ENCODE data around the gene TEAD4.
A peak's percentile ranks its signal among the peaks of the same experiment; 100 is the strongest.

Gene TEAD4

DNA sequence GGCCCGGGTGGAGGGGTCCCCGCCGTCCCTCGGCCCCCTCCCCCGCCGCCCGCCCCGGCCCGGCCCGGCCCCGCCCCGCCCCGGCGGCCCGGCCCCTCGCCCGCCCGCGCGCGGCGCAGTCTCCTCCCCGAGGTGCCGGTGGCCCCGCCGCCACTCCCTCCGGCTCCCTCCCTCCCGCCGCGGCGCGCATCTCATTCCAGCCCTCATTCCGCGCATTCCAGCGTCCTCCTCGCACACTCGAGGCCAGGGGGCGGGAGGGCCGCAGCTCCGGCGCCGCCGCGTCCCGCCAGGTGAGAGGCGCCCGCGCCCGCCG is at the start of gene TEAD4:
Gene TEAD4, plus strand, starts transcription at position 206 of the 313 bp plus-strand sequence.
- peak; percentile 90 for DNase-seq (ENCODE audit: low read depth)

DNA sequence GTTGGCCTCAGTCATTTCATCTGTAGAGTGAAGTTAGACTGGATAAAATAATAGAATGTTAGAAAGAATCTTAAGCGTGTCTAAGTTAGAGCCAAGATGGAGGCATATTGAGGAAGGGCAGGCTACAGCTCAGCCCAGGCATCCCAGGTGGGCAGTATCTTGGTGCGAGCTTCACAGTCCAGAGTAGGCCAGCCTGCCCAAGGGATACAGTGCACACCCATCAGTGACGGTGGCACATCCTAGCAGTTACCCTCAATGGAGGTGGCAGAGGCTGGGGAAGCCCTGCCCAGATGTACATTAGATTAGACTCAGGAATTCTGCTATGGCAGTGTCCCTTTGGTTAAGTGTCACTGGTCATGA is 47.0 kb upstream of the TEAD4 start:
- no peak for DNase-seq (ENCODE audit: low read depth)

DNA sequence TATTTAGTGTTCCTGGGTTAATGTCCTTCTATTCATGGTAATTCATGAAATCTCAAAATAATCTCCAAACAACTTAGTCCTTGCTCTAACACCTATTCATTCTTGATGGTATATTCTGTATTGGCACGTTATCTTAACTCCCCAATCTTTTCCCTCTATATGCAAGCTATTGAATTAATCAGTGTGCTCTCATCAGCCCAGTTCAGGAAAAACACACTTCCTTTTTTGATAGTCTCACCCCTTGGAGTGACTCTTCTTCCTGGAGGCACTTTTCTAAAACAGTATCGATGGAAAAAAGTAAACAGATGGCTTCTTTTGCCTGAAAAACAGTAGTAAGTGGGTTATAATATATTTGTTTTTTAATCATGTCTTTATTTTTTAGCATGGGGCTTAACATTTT is 39.9 kb upstream of the TEAD4 start:
- no peak for DNase-seq (ENCODE audit: low read depth)

DNA sequence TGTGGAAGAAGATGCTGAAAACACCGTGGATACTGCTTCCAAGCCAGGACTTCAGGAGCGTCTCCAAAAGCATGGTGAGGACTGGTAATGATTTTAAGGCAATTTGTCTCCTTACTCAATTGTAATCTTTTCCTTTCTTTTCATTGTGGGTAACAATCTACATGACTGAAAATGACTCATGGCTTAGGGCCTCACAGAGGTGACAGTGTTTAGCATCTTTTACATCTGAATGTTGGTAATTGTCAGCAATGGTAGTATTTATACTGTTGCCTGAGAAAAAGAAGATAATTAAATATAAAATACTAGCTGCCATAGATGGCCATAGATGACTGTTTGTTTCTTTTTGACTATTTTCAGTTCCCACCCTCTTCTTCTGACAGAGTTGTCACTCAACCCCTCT is 36.9 kb upstream of the TEAD4 start:
- peak; percentile 56 for DNase-seq (ENCODE audit: low read depth)

DNA sequence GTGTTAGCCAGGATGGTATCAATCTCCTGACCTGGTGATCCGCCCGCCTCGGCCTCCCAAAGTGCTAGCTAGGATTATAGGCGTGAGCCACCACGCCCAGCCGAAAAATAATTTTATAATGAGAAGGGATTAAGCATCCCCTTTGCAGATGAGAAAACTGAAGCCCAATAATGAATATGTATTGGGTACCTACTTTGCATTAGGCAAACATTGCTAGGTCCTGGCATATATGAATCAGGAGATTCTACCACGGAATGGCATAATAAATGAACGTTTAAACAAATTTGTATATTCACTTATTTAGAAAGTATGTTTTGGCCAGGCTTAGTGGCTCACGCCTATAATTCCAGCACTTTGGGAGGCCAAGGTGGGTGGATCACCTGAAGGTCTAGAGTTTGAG is 36.1 kb upstream of the TEAD4 start:
- DNase-seq (ENCODE audit: low read depth), result no peak

DNA sequence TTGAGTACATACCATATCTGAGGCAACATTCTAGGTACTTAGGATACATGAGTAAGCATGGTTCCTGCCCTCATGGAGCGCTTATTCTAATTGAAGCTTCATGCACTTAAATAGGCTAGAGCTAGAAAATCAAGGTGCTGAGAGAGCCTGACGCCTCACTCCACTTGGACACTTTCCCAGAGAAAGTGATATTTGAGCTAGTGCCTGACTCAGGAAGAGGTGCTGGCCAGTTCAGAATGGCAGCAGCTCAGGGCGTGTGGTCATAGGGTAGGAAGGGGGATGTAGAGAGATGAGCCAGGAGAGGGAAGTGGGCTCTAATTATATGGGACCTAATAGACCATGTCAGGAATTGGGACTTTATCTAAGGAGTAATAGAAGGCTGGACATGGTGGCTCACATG is 35.2 kb upstream of the TEAD4 start:
- peak; percentile 36 for DNase-seq (ENCODE audit: low read depth)

DNA sequence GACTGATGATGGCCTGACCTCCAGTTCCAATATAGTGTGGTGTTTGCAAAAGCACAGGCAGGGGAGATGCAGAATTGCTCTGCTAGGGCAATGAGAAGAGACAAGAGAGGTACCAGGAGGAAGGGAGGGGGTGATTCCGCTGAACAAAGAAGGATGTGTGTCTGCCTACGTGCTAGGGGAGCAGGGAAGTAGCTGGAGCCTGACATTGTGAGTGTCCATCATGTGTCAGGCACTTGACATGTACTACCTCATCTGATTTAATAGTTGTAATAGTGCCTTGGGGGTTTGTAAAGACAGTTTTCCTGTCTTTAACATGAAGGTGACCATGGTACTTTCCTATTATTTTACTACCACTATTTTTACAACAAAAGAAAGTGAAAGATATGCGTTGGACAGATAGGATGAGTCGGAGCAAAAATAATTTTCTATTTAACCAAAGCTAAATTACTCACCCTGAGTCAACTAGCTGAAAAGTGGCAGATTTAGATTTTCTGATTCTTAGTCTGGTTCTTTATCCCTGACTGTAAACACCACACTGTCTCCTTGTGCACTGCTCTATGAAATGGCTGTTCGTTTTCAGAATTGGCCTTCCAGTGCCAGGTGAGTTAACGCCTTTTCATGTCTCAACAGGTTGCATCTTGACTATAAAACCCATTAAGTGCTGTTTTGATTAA is 33.7 kb upstream of the TEAD4 start:
- DNase-seq (ENCODE audit: low read depth), result peak; percentile 76

DNA sequence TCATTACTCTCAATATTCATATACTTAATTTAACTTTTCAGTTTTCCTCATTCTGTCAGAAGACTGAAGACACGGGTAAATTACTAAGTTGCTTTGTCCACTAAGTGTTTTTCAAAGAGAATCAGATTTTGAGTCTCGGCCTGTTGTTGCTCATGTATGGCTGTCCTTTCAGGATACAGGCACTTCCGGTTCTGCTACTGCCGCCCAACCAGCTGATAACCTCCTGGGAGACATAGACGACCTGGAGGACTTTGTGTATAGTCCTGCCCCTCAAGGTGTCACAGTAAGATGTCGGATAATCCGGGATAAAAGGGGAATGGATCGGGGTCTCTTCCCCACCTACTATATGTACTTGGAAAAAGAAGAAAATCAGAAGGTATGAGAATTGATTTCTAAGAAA is 28.3 kb upstream of the TEAD4 start:
- DNase-seq (ENCODE audit: low read depth), result no peak

DNA sequence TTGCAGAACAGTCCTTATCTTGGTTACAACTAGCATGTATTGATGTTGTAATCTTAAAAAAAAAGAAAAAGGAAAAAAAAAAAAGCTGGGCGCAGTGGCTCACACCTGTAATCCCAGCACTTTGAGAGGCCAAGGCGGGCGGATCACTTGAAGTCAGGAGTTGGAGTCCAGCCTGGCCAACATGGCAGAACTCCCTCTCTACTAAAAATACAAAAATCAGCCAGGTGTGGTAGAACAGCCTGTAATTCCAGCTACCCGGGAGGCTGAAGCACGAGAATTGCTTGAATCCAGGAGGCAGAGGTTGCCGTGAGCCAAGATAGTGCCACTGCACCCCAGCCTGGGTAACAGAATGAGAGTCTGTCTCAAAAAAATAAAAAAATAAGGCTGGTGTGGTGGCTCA is 25.6 kb upstream of the TEAD4 start:
- DNase-seq (ENCODE audit: low read depth), result no peak

DNA sequence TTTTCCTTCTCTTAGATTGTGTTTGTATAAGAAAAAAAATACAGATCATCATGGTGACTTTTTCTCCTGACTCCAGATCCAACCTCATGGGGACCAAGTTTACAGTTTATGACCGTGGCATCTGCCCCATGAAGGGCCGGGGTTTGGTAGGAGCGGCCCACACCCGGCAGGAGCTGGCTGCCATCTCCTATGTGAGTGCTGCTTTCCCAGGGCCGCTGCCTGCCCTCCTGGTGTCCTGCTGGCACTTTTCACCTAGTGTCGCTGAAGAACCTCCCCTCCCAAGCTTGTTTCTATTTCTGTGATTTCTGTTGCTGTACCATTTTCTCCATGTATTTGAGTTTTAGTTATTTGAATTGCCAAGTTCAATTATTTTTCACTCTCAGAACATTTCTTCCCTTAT is 24.8 kb upstream of the TEAD4 start:
- no peak for DNase-seq (ENCODE audit: low read depth)

DNA sequence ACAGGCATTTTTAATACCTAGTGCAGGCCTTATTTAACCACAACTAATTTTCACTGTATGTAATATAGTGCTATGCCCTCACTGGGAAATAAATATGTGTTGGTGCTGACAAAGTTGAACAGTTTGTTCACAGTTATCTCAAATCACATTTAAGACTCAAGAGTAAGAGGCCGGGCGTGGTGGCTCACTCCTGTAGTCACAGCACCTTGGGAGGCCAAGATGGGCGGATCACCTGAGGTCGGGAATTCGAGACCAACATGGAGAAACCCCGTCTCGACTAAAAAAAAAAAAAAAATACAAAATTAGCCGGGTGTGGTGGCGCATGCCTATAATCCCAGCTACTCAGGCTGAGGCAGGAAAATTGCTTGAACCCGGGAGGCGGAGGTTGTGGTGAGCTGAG is 22.9 kb upstream of the TEAD4 start:
- no peak for DNase-seq (ENCODE audit: low read depth)

DNA sequence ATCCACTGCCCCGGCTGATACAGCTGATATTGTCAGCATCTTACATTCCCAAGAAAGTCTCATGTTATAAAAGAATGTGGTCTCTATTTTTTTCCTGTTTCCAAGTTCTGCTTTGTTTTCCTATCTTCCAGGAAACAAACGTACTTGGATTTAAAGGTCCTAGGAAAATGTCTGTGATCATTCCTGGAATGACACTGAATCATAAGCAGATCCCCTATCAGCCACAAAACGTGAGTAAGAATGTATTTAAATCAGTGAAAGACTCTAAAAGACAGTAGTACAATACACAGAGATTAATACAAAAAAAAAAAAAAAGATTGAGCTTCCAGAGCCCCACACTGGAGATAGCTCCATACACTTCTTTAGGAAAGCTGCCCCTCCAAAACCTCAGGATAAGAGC is 21.7 kb upstream of the TEAD4 start:
- no peak for DNase-seq (ENCODE audit: low read depth)

DNA sequence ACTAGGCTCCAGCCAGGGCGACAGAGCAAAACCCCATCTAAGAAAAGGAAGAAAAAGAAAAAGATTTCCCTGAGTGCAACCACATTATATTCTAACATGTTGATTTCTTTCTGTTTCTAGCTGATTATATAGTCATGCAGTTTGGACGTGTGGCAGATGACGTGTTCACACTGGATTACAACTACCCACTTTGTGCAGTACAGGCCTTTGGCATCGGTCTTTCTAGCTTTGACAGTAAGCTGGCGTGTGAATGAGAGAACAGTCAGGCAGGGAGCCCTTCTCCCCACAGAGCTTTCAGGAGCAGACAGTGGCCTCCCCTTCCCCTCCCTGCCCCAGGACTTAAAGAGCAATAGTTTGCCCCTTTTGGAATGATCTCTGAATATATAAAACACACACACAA is 20.0 kb upstream of the TEAD4 start:
- DNase-seq (ENCODE audit: low read depth), result no peak

DNA sequence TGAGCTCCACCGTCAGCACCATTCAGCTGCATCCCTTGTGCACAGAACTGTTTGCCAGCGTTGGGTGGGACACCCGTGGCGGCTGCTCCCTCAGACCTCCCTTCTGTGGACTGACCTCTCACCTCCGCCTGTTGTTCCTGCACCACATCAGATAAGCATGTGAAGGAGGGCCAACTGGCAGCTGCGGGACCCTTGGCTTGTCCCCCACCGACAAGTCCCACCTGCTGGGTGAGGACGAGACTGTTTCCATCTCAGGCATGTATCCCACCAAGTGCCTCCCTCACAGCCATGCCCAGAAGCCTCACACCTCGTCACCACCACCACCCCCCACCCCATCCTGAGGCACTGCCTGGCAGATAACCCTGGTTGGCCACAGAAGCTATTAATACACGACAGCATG is 18.6 kb upstream of the TEAD4 start:
- no peak for DNase-seq (ENCODE audit: low read depth)

DNA sequence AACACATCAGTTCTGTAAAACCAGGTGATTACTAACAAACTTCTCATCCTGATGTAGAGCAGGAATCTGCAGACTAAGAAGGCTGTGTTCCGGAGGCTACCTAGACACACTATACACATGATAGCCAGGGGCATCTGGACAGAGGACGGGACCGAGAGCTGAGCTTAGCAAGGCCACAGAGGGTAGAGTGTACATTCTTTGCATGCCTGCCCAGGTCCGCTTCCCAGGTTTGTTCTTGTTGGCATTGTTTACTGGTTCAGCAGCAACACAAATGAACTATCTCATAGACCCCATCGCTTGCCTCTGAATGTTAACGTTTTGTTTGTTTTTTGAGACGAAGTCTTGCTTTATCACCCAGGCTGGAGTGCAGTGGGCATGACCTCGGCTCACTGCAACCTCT is 17.7 kb upstream of the TEAD4 start:
- DNase-seq (ENCODE audit: low read depth), result no peak

DNA sequence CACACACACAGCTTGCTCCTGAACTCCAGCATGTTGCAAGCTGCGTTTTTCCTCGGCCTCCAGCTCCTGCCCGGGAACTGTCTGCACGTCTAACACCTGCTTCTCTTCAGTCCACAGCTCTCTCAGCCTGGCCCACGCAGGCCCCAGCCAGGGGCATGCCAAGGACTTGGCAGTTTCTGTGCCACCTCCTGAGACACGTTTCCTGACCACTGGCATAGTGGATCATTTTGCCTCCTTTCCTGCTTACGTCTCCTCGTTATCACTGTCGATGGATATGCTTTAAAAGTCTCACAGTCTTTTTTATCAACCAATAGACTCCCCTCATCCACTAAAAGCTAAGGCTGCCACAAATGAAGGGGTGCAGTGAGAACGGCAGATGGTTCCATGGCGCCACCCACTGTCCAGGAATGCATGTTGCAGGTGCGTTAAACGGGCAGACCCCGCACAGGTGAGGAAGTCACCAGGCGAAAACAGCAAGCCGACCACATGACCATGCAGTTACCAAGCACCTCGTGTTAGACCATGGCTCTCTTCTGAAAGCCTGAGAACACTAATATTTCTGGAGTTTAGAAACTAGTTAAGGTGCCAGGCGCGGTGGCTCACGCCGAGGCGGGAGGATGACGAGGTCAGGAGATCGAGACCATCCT is 14.7 kb upstream of the TEAD4 start:
- peak; percentile 55 for DNase-seq (ENCODE audit: low read depth)

DNA sequence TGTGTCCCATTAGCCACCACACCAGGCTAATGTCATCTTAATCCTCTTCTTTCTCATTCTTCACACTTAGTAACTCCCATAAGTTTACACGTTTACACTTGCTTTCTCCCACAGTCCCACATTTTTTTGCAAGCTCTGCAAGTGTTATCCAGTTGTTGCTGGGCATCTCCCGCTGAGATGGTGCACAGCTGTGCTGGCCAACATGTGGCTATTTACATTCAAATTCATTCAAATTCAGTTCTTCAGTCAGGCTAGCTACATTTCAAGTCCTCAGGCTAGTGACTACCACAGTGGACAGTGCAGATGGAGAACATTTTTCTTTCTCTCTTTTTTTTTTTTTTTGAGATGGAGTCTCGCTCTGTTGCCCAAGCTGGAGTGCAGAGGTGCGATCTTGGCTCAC is 9.8 kb upstream of the TEAD4 start:
- no peak for DNase-seq (ENCODE audit: low read depth)

DNA sequence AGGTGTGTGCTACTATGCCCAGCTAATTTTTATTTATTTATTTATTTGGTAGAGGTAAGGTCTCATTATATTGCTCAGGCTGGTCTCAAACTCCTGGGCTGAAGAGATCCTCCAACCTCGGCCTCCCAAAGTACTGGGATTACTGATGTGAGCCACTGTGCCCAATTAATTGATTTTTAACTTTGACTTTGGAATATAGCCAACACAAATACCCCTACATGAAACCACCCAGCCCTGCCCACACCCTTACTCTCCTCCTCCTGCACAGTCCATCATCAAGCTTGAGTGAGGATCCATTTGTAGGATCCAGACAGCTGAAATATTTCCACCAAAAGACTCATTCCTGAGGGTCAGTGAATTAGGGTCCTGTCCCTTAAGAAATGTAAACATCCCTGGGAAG is 3.3 kb upstream of the TEAD4 start:
- DNase-seq (ENCODE audit: low read depth), result no peak

DNA sequence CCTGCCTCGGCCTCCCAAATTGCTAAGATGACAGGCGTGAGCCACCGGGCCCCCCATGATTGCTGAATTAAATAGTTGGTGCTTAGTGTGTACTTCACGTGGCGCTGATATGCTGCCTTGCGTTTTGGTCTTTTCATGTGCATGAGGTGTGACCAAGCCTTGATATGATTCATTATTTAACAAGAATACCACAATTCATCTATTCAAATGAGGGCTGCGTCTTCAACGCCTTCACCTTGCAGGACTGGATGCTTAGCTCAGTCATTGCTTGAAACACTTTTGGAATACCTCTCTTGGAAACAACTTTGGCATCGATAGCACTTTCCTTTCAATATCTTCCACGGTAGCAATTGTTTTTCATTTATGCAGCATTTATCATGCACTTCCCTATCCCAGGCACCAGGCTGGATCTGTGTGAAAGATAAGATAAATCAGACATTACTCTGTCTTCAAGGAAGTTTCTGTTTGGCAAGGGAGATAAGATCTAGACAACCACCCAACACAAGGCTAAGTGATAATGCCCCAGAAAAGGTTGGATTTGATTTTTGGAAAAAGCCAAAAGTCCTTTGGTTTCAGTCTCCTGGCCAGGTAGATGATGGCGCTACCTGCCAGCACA is 1.3 kb upstream of the TEAD4 start:
- peak; percentile 33 for DNase-seq (ENCODE audit: low read depth)

DNA sequence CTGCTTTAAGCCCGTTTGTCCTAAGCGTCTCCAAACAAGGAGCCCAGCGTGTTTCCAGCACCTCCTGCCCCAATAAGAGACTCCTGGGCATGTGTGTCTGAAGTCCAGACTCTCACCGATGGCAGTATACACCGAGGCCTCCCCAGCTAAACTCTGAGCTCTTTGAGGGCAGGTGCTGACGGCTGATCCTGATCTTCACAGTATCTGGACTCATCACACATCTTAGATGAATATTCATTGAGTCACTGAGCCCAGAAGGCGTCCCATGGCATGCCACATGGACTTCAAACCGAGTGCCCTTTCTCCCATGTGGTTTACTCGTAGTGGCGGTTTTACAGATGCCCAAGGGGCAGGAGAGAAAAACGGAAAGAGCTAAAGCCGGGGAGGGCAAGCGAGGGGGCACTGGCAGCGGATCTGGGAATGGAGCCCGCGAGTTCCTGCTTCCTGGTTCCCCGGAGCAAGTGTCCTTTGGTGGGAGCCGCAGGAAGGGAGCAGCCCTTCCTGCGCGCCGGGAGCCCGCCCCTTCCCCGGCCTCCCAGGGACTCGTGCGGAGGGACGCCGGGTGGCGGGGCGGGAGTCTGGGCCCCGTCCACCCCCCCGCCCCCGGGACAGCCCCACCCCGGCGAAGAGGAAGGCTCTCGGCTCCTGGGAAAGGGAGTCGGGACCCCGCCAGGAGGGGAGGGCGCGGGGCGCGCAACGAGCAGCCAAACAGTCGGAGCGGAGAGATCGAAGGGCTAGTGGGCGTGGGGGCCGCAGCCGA is 585 bp upstream of the TEAD4 start:
- peak; percentile 86 for DNase-seq (ENCODE audit: low read depth)

DNA sequence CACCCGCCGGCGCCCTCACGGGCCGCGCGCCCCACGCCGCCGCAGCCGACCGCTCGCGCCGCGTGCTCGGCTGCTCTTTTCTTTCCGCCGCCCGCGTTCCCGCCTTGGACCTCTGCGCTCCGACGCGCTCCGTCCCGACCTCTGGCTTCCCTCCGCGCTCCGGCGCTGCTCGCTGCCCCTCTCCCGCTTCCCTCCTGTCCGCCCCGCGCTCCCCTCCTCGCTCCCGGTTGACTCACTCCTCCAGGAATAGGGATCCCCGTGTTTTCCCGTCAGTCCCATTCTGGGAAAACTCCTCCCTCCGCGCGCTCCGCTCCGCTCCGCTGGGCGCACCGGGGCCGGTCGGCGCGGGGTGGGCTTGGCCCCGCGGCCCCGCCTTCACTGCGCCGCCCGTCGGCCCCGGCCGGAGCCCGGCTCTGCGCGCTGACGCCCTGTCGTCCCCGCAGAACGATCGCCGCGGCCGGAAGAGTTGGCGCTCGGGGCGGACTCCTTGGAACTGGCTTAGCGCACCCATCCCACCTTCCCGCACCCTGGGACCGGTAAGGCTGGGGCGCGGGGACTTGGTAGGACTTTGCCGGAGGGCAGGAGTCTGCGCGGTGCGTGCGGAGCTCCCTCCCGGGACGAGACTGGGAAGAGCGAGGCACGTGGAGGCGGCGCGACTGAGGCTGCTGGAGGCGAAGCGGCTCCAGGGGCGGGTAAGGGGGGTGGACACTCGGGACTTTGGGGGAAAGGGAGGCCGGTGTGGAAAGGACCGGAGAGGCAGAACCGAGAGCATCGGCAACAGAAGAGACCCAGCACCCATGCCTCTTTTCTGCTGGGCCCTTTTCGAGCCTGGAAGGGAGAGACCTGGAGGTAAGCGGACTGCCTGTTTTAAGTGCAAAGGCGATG is 550 bp downstream of the TEAD4 start:
- peak; percentile 71 for DNase-seq (ENCODE audit: low read depth)

DNA sequence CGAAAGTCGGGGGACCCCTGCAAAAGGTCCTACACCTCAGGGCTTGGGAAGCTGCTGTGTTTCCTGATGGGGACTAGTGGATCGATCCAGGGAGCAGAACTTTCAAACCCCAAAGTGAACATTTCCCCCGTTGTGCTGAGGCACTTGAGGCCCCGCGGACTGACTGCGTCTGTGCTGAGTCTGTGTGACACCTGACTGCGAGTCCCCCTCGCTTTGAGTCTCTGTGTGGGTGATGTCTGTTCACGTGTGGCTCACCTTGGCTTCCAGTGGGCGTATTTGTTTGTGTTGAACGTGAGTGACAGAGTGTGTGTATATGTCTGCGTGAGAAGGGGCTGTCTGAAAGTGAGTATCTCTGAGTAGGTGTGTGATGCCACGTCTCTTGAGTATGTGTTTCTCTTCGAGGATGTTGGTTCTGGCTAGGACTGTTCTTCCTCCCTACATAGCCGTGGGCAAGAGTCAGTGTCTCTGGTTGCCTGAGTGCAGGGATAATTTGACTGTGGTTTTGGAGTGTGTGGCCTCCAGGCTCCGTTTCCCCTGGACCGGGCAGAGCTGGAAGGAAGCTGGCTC is 1.3 kb downstream of the TEAD4 start:
- DNase-seq (ENCODE audit: low read depth), result peak; percentile 69

All from ELR (cell line).